H7 (cell line): Measurements from ENCODE around the gene XK. TPM values are rescaled to one million over a fixed set of nuclear protein-coding genes. Genes with fewer than 3 reads are reported as not detected.

Source experiments
- DNase-seq: peaks from one replicate; pipeline ENCODE4 v3.0.0; 2012
- H3K27me3 ChIP-seq: 2 replicates; pipeline ENCODE4 v1.6.0; 2011; ENCODE audit warnings: mild to moderate bottlenecking, low read length; ENCODE audit not compliant: control insufficient read depth, insufficient read depth
- H3K36me3 ChIP-seq: replicated peaks from 2 replicates; pipeline ENCODE4 v1.5.1; 2011; ENCODE audit warnings: low read length; ENCODE audit not compliant: control insufficient read depth, insufficient read depth
- H3K4me3 ChIP-seq: 2 replicates; pipeline ENCODE4 v1.5.1; 2011; ENCODE audit warnings: low read depth, mild to moderate bottlenecking, control low read depth, low read length, moderate library complexity; ENCODE audit not compliant: insufficient read depth
- total RNA-seq: library from RNA; depleted of rRNA; stranded (reverse); fragments of >200 nt; shearing (Covaris generic); gene quantifications from 2 replicates; pipeline ENCODE4 v1.2.3, GENCODE V29; 2014

XK gene
- total RNA-seq, 1 experiment from 2014 or later, result 1.2 TPM

DNA sequence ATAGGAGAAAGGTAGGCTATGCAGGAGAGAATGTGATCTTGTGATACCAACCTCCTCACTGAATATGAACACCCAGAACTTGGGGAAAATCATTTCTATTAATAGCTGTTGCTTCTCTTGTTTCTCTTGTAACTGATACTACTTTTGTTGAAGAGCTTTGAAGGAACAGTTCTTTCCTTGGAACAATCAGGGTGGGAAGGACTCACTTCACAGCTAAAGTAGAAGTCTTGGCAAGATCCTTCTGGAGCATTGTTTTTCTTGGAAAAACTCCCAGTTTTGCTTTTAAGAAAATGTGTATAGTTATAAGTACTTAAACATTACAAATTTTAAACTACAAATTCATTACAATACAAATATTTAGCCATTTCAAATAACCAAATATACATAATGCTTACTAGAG lies 19.1 kb upstream of the XK start:
- H3K4me3 ChIP-seq, result no peak overlapping the region
- DNase-seq, result no peak
- H3K27me3 ChIP-seq, result no peaks in the 10 kb centered on the region
- H3K36me3 ChIP-seq, result no peaks in the 10 kb centered on the region

- Histone ChIP-seq H3K36me3 (no peaks in the 10 kb centered on the region), H3K27me3 (no peaks in the 10 kb centered on the region), H3K4me3 (no peak overlapping the region)
These were observed 18.4 kb upstream of the XK start for GRCh38 chrX:37667141-37667540.

GRCh38 chrX:37672563-37672962 lies 13.0 kb upstream of the XK start:
- DNase-seq, result no peak
- Histone ChIP-seq H3K4me3 (no peak overlapping the region), H3K36me3 (no peaks in the 10 kb centered on the region), H3K27me3 (no peaks in the 10 kb centered on the region)

More at GRCh38 chrX:37667141-37667540, 18.4 kb upstream of the XK start:
- DNase-seq, result no peak

GRCh38 chrX:37676811-37677210 lies 8.8 kb upstream of the XK start:
- no peak for DNase-seq
- no peak overlapping the region for H3K4me3 ChIP-seq
- no peaks in the 10 kb centered on the region for H3K27me3 ChIP-seq
- H3K36me3 ChIP-seq, result no peaks in the 10 kb centered on the region

GRCh38 chrX:37677243-37677642 lies 8.3 kb upstream of the XK start:
- no peaks in the 10 kb centered on the region for H3K27me3 ChIP-seq
- no peaks in the 10 kb centered on the region for H3K36me3 ChIP-seq
- H3K4me3 ChIP-seq, result no peak overlapping the region
- DNase-seq, result no peak

DNA sequence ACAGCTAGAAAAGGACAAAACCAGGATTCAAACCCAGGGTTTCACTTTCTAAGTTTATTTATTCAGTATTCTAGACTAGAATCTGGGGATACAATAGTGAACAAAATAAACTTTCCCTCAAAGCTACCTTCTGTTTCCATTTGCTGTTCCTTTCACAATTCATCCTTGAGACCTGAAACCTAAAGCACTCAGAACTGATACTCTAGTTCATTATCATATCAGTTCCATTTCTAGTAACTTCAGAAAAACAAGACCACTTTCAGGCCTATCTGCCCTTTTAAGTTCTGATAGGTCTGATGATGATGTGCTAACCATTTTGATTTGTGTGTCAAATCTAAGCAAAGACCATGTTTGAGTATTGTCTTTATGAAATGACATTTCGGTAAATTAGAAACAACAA lies 7.8 kb upstream of the XK start:
- H3K4me3 ChIP-seq, result no peak overlapping the region
- no peaks in the 10 kb centered on the region for H3K27me3 ChIP-seq
- no peak for DNase-seq
- H3K36me3 ChIP-seq, result no peaks in the 10 kb centered on the region

DNA sequence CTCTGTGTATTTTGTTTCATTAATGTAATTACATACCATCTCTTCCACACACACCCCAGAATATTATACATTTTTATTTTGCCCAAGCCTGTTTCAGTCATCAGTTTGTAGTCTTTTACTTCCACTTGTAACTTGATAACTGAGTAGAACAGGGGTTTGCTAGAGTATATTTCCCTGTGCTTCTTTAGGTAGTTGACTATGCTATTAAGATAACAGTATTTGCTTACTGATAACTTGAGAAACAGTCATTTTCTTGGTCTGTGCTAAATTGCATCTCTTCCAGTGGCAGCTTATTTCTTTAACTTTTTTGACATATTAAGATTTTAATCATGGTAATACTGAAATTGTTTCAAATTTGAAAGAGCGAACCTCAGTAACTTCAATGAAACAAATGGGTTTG lies 7.0 kb upstream of the XK start:
- Histone ChIP-seq H3K4me3 (no peak overlapping the region), H3K27me3 (no peaks in the 10 kb centered on the region), H3K36me3 (no peaks in the 10 kb centered on the region)
- no peak for DNase-seq

DNA sequence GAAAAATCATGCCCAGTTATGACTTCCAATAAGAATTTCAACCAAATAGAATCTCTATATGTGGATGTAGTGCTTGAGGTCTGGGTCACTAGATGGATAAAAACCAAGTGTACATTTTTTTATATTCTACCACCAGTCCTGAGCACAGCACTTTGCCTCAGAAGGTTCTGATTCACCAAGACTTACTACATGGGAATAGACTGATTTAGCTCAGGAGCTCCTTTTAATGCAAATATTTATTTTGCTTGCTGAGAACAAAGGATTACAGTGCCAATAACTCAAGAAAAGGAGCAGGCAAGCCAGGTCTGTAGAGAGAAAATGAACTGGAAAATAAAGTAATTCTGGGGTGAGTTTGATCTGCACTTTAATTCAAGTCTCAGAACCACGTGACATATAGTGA lies 6.4 kb upstream of the XK start:
- H3K4me3 ChIP-seq, result no peak overlapping the region
- H3K27me3 ChIP-seq, result no peaks in the 10 kb centered on the region
- no peak for DNase-seq
- no peaks in the 10 kb centered on the region for H3K36me3 ChIP-seq

- Histone ChIP-seq H3K27me3 (no peaks in the 10 kb centered on the region; the same call in 1 of the 2 replicates), H3K36me3 (no peaks in the 10 kb centered on the region), H3K4me3 (no peak overlapping the region)
- DNase-seq, result no peak
These were observed 5.7 kb upstream of the XK start for GRCh38 chrX:37679888-37680287.

- DNase-seq, result no peak
These were observed 1.2 kb upstream of the XK start for GRCh38 chrX:37684426-37684825.

DNA sequence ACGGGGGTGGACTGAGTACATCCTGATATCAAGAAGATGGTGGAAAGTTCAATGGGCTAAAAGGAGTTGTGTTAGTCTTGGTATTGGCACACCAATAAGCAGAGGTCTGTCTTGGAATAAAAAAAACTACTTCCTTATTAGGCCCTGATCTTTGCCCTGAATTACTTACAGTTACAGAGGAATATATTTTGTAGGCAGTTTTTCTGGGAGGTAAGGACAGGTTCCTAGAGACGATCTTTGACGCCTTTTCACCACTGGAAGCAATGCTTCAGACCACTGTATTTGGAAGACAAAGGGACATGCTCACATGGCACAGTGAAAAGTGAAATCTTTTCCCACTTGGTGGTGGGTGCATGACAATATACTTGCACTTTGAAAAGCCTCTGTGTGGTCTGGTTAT lies 618 bp upstream of the XK start:
- Histone ChIP-seq H3K36me3 (no peaks in the 10 kb centered on the region), H3K4me3 (no peak overlapping the region; the same call in 1 of the 2 replicates), H3K27me3 (peaks cover 13% of the 10 kb centered on the region)
- DNase-seq, result peak; percentile 16

More at GRCh38 chrX:37684426-37684825, 1.2 kb upstream of the XK start:
- Histone ChIP-seq H3K36me3 (no peaks in the 10 kb centered on the region), H3K4me3 (no peak overlapping the region), H3K27me3 (peaks cover 13% of the 10 kb centered on the region)

GRCh38 chrX:37686369-37686995 lies 891 bp downstream of the XK start:
- peaks cover 13% of the 10 kb centered on the region for H3K27me3 ChIP-seq
- no peak for DNase-seq
- no peak overlapping the region; the same call in 1 of the 2 replicates for H3K4me3 ChIP-seq
- no peaks in the 10 kb centered on the region for H3K36me3 ChIP-seq

DNA sequence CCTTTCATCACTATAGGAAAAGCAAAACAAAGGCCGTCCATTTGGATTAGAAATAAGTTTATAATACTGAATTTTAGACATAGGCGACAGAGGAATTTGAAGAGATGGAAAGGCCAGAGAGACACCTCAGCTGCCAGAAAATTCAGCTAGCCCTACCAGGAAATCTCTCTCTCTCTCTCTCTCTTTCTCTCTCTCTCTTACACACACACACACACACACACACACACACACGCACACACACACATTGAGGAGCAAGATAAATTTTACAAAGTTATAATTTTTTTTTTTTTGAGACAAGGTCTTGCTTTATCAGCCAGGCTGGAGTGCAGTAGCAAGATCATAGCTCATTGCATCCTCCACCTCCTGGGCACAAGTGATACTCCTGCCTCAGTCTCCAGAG lies 1.4 kb downstream of the XK start:
- Histone ChIP-seq H3K36me3 (no peaks in the 10 kb centered on the region), H3K4me3 (no peak overlapping the region), H3K27me3 (peaks cover 13% of the 10 kb centered on the region)
- no peak for DNase-seq

DNA sequence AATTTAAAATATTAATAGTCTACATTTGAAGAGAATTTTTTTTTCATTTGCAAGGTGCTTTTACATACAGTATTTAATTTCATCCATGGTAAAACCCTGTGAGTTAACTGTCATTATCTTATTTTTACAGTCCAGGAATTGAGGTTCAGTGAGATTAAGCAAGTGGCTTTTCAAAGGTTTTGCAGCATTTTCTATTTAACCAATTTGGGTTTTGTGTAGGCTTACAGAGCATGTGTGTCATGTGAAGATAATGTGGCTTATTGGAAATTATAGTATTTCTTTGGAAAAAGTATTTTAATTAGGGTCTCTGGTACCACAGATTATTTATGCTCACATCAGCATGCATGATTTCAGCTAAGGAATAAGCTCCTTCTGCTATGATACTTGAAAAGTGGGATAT lies 4.5 kb downstream of the XK start:
- no peak for DNase-seq
- peaks cover 13% of the 10 kb centered on the region for H3K27me3 ChIP-seq
- H3K4me3 ChIP-seq, result no peak overlapping the region
- H3K36me3 ChIP-seq, result no peaks in the 10 kb centered on the region

DNA sequence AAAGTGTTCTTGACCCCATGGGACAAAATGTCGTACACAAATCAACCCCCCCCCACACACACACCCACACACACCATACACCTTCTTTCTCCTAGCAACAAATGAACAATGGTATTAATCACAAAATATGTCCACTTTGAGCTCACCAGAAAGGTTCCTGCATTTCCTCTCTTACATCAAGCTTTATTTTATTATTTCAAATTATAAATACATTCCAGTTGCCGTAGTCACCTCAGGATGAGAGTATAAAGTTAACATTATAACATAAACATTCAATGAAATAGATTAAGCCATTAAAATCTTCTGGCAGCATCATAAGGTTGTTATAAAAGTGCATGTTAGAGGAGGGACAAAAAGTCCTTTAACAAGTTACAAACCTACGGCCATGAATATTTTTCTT lies 7.3 kb downstream of the XK start:
- DNase-seq, result no peak
- no peaks in the 10 kb centered on the region for H3K27me3 ChIP-seq

More for the DNA sequence above, 7.3 kb downstream of the XK start:
- no peak overlapping the region for H3K4me3 ChIP-seq
- no peaks in the 10 kb centered on the region for H3K36me3 ChIP-seq
